Measurements from ENCODE around the gene PTPRM.
A peak's percentile ranks its signal among the peaks of the same experiment; 100 is the strongest.

PTPRM gene

DNA sequence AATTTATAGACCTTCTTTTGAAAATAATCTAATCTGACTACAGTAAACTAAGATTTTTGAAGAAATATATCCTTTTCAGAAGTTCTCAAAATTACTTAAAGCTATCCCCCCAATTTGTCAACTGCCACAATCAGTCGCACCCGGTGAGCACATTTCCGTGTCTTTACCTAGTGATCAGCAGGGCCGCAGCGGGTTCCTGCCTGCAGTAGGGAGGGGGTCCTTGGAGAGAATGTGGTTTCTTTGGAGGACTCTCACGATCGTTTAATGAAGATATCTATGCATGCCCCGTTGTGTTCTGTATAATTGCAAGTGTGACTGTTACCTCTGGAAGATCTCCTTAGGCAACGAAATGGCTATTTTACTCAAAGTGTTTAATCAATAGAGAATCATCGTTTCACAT is 790.2 kb downstream of the PTPRM start:
- DNase-seq = no peak

DNA sequence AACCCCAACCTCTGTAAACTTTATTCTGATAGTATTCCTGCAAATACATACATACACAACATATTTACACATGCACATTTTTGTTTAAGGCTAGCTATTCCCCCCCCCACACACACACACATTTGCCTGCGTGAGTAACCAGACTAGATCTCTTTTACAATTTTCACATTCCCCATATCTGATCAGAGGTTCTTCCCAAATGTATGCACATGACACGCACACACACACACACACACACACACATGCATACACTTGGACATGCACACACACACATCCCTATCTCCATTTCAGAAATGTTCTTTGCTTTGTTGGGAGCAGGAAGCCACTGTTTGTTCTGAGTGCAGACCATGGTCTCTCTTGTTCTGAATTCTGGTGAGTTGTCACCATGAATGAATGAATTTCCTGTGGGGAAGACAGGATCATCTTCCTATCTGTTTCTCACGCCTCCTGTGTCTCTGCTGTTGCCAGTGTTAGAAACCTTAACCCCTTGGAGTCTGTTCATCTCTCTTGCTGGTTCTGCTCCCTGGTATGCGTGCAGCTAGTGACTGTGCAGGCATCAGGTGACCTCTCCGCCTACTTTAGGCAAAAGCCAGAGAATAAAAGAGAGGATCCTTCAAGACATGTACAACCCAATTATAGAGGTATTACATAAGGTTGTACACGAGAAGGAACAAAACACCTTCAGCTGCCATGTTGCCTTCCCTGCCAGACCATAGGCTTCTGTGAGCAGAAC is 791.1 kb downstream of the PTPRM start:
- DNase-seq = no peak

DNA sequence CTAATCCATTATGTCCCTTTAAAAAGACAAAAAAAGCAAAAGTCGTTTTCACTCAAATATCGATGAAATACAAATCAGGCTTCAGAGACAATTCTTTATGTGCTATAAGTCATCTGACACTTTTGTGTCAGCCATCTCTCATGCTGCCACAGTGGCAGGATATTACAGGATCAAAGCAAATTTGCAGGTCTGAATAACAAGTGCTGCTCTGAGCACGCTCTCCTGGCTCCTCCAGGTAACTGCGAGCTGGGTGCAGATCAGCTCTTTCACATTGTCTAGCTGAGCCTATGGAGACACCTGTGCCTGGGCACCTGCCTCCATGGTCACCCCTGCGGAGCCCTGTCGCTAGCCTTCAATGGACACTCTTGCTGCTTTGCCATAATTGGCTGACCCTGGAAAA is 792.0 kb downstream of the PTPRM start:
- DNase-seq = no peak

DNA sequence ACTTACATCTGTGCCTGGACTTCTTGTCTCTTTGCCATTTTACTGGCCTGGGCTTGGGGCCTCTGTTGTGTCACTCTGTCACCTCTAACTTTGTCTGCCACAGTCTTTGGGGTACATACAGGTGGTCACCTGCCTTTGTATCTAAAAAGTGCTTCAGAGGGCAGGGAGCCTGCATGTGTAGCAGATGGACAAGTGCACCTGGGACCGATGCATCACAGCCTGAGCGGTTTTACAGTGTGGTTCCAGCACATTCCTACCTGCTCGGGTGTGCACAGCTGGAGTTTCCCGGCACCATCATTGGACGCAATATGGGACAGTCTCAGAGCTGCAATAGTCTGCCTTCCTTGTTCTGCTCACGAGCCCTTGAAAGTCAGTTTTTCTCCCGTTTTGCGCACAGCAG is 792.4 kb downstream of the PTPRM start:
- DNase-seq = no peak

DNA sequence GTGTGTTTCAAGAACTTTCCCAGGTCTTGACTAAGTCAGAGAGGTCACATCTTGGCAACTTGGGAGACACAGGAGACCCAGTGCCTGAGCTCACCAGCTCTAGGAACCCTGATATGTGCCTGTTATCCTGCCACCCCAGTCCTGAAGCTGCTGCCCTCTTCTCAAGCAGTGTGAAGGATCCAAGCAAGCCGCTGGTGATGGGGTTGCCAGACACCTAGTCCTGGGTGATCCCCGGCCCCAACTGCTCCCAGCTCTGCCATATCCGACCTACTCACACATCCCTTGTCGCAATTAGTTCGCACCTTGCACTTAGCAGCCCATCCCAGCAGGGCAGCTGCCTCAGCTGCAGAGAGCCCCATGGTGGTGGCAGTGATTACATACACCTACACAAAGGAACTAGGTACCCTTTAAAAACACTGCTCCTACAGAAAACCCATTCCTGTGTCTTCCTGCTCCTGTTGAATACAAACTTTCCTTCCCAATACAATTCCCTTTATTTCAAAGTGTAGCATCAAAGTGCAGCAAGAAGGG is 794.9 kb downstream of the PTPRM start:
- DNase-seq = no peak

DNA sequence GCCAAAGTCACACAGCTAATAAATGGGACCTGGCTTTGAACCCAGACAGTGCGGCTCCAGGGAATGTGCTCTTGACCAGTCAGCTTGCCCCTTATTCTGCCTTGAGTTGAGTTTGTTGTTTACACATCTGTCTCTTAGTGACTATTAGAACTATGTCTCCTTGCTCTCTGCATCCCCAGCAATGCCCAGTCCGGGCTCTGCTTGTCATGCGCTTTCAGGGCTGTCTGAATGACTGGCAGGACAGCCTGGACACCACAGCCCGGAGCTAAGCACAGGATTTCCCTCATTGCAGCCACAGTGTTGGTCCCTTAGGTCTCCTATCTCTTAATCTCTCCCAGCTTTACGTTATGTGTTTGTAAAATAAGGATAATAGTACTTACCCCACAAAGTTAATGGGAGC is 795.7 kb downstream of the PTPRM start:
- no peak for DNase-seq

DNA sequence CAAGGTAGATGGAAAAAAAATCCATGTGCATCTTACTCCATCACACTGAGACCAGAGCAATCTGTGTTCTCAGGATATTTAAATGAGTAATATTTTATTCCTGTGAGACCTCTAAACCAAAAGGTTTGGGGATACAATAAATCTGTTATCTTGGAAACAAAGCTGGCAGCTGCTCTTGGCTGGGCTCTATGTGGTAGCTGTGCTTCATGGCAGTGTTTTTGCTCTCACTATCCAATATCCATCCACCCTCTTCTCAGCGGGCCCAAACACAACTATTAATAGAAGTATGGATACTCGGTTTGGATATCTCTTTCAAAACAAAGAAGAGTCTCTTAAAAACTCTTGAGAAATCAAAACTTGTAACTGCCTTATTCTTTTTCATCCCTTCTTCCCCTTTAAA is 797.3 kb downstream of the PTPRM start:
- DNase-seq = no peak

DNA sequence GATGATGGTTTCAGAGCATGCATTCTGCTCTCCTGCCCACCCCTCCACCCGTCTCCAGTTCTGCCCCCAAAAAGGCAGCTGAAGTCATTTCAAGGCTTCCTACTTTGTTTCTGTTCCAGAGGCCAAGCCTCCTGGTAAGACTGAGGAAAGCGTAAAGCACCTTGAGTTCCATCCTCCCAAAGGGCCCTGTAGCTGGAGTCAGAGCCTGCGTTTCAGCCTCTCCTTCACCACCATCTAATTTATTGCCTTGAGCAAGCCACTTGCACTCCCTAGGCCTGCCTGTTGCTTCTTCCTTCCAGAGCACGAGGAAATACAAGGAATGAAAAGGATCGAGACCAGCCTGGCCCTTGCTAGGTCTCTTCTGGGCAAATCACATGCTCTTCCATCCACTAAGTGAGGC is 797.9 kb downstream of the PTPRM start:
- DNase-seq = no peak

DNA sequence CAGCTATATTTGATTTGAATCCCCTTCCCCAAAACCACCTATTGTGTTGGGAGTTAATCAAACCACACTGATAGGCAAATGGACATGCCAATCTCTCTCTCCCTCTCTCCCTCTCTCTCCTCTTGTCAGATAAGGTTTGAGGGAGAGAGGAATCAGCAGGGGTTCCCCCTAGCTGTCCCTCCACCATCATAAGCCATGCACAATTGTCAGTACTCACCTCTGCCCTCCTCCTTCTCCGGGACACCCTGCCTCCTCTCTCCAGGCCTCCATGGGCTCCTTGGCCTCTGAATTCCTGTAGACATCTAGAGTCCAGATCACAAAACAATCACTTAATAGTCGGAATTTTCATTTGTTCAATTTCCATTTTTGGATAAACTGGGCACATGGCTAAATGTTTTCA is 798.4 kb downstream of the PTPRM start:
- no peak for DNase-seq

DNA sequence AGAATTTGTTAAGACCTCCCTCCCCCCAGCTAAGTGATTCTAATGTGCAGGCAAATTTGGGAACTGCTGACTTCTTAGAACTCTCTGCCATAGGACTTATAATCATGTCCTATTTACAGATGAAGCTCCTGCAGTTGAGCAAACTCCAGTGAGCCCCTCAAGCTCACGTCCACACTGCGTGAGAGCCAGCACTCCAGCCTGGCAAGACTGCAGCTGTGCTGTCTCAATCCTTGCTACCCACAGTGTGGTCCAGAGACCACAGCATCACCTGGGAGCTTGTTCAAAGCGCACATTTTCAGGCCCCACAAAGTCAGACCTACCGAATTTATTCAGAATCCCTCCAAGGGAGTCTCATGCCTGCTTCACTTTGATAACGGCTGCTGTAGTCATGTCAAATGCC is 799.0 kb downstream of the PTPRM start:
- no peak for DNase-seq

DNA sequence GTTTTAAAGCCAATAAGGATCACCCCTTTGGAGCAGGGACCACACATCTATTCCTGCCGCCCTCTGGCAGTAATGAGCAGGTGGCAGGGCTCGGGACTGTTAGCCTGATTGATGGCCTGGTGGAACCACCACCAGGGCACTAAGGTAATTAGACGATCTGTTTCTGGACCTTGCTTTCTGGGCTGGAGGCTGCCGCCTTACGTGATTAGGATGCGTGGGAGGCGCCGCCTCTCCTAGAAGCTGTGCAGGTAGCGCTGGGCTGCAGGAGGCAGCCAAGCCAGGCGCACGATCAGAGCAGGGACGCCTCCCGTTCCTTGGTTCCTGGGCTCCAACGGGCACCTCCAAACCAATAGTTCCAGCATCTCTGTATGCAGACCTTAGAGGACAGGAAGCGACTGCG is 799.5 kb downstream of the PTPRM start:
- no peak for DNase-seq

DNA sequence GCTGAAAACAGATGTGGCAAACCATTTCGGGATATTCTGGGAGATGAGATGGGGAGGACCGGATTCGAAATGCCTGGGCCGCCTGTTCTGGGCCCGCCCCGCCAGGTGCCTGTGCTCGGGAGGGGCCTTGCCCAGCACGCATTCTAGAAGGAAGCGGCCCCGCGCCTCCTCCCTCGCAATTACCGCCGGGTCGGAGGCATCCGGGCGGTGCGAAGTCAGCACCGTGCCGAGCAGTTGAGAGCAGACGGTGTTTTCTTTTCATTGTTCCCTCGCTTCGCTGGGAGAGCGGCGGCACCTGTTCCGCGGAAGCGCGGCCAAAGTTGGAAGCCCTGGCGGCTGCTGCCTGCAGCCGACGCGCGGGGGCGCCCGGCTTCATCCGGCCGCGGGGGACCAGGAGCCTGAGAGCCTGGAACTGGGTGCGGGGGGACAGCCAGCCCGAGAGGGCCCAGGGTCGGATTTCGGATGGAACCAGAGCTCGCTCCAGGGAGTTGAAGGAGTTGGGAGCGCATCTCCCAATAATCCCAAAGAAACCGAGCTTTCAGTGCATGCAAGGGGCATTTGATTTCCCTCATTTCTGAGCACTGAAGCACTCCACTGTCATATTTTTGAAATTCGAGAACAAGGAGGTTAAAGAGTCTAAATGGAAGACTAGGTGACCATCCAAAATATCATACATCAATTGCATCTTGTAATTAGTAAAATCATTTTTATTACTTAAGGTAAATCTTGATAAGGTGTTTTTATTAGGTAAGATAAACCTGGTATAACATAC is 800.3 kb downstream of the PTPRM start:
- peak; percentile 27 for DNase-seq

DNA sequence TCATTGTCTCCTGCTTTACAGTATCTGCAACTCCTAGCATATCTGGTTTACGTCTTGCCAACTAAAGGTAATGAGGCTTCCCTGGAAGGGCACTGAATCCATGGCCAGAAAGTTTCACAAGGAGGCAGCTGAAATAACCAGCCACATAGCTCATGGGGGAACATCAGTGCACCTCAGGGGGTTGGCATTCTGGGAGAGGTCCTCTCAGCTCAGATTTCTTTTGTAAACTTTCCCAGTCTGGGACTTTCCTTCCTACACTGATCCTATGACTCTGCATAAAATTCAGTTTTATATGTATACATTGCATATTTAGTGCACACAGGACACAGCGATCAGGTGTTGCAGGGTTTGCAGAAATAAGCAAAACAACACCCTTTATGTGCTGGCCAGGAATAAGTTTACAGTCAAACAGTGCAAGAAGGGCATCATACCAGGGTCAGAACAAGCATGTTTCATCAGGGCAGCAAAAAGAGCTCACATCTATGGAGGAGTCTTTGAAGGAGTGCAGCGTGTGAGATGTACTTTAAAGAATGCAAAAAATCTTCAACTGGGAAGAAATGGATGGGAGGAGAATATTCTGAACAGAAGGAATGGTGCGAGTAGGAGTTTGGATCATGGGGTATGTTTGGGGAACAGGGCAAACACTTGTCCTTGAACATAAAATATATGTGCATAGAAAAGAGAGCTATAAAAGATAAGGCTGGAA is 801.5 kb downstream of the PTPRM start:
- no peak for DNase-seq

DNA sequence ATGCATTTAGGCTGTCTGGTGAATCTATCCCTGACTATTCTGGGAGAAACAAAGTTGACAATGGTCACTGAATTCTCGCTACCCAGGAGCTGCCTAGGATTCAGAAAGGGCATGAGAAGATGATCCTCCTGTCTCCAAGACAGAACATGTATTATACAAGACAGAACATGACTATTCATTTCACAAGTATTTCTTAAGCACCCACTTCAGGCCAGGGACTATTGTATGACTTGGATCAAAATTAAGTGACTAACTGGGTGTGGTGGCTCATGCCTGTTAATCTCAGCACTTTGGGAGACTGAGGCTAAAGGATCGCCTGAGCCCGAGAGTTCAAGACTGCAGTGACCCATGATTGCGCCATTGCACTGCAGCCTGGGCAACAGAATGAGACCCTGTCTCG is 806.4 kb downstream of the PTPRM start:
- no peak for DNase-seq

DNA sequence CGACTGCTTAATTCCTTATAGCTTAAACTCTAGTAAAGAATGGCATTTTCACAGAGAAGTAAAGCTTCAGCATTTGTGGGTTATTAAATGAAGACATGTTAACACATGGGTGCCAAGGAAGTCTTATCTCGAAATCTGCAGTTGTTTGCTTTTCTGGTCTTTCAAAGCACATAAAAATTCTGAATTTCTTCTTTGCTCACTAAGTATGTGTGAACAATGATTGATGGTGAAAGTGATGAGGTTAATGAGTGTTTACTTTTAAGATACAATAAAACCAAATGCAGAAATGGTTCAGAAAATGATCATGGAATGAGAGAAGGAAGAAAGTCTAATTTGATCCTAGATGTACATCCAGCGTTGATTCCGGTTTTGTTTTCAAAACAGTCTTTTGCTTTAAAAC is 807.6 kb downstream of the PTPRM start:
- DNase-seq = no peak

DNA sequence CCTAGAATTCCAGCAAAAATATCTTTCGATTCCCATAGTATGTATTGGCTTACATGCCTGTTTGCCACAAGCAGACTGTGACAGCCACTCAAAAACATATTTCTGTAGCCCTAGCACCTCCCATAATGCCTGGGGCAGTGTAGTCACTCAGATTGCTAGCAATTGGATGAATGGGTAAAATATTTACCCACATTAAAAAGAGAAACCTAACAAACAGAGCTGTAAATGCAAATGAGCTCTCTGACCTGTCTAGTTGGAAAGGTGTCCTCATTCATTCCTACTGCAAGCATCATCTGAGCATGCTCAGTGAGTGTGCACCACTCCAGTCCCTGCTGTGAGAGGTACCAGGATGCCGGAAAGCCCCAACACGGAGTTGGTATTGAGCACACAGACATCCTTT is 808.1 kb downstream of the PTPRM start:
- no peak for DNase-seq

DNA sequence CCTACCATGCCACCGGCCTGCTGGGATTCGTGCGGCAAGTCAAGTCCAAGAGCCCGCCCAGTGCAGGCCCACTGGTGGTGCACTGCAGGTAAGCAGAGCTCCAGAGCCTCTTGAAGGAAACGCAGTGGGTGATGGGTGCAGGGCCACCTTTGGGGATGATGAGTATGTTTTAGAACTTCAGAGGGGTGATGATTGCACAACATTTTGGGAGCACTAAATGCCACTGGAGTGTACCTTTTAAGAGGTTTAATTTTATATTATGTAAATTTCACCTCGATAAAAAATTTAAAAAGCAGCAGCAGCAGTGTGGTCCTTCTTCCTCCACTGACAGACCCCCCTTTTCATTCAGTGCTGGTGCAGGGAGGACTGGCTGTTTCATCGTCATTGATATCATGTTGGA is 809.0 kb downstream of the PTPRM start:
- no peak for DNase-seq

DNA sequence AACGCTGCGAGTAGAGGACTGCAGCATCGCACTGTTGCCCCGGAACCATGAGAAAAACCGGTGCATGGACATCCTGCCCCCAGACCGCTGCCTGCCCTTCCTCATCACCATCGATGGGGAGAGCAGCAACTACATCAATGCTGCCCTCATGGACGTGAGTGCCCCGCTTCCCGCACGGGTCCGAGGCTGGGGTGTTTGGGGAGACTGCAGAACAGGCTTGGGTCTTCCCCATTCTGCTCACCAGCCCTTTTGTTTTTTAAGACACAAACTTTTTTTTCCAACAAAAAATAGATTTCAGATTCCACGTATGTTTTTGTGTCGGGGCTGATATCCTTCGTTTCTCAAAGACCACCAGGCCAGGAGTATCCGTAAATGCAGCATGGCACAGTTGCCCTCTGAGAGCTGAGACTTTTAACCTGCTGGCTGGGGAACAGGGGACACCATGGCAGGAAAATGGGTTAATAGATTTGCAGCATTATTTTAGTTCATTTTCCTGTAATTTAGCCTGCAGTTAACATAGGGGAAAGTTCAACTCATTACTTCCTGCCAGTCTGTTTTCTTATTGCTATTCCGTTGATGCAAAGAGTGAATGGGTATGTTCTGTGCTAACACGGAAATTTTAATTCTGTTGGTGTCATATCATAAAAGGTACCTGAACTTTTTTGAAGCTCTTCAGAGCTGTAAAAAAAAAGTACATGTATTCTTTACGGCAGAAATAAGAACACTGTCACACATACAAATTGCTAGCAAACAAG is 812.2 kb downstream of the PTPRM start:
- no peak for DNase-seq

DNA sequence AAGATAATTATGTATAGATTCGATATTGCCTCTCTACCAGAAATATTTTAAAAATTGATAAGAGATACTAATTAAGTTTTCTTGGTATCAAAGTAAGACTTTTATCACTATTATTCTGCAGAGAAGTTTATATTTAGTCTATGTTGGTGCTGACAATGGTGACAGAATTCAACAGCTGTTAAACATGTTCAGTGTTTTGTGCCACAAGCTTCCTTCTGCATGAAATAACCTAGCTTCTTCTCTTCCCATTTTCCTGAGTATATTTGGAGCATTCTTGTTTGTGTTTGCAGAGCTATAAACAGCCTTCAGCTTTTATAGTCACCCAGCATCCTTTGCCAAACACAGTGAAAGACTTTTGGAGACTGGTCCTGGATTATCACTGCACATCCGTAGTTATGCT is 812.9 kb downstream of the PTPRM start:
- DNase-seq = no peak

DNA sequence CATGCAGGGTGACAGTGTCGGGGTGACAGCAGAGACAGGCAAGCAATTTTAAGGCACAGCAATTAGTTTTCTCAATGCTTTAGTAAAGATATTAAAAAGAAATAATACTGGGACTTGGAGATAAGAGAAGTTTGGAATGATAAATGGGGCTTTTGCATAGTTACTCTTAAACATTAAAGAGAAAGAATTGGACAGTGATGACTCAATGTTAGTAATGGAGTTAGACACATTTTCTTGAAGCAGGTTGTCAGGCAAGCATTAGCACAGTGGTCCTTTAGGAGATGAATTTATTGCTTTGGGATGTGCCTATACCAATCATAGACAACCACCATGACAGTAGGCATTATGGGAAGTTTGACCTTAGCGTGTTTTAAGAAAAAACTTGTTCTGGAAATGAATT is 813.8 kb downstream of the PTPRM start:
- no peak for DNase-seq

DNA sequence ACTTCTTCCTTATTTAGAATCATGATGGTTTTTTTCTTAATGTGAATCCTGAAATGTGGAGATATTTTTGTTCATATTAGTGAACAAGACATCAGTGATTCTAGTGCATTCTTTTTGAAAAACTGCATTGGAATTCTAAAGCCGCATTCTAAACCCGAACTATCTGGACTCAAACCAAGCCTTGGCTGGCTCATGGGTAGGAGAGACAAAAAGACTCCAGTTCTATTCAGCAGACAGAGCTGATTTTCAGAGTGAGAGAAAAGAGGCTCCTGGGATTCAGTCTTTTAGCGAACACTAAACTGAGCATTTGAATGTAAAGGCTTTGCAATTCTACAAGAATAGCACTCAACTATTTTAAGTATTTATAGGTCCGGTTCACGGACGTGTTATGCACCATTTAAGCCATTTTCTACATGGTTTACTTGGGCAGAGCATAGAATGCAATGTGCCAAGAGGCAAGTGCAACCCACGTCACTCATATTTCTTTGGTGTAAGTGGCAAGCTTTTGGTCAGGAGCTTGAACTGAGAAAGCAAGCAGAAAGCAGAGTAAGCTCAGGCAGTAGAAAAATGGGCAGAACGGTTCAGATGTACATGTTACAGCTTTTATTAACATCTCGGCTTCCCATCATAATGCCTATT is 814.8 kb downstream of the PTPRM start:
- no peak for DNase-seq

DNA sequence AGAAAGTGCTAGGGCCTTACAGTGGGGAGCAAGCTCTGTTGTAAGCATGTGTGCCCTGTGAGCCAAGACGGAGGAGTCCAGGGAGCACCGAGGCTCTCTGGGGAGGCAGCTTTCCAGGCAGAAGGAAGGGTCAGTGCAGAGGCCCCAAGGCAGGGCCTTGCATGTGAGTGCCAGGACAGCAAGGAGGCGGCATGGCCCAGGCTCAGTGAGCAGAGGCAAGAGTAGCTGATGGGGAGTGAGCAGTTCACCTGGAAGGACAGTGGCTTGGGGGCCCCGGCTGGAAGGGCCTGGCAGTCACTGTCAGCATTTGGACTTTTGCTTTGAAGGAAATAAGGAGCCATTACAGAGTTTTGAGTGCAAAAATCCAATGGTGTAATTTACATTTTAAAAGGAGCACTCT is 818.3 kb downstream of the PTPRM start:
- DNase-seq = no peak
